Measurements from ENCODE around the gene ZBTB8A.
"Not testable (repeated sequence)": the region's sequence is repeated elsewhere in the genome, so short reads cannot be mapped to it uniquely, and the experiment has no call there.

The ZBTB8A gene

DNA sequence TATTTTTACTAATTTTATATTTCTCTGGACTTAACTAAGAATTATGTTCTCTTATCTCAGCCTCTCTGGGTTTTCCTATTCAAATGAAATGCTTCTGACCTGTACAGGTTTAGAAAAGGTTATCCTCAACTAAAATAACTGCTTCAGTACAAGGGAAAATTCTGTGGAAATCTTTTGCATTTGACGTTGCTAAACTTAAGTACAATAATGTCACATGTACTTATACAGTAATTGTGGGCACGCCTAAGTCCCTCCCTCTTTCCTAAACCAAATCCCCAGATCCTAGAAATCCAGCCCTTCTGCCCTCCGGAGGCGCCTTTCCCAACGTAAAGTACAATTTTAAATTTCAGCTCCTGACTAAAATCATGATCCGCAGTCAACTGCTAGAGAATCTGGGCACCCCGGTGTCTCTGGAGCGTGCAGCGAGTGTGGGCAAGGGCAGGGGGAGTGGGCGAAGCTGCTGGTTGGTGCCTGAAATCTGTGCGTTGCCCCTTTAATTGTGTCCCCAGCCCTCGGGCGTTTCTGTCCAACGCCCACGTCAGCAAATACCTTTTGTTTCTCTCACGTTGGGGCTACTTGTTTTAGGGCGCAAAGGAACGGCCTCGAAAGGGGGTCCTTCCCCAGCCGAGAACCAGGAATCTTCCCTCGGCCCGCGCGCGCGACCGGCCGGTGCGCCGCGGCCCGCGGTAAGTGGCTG, at the start of gene ZBTB8A:
Gene ZBTB8A (plus strand): TSS at position 541 of the 697 bp plus-strand sequence. CDS start 53,505 bp downstream, outside the sequence.
- peak; percentile 75 for DNase-seq

DNA sequence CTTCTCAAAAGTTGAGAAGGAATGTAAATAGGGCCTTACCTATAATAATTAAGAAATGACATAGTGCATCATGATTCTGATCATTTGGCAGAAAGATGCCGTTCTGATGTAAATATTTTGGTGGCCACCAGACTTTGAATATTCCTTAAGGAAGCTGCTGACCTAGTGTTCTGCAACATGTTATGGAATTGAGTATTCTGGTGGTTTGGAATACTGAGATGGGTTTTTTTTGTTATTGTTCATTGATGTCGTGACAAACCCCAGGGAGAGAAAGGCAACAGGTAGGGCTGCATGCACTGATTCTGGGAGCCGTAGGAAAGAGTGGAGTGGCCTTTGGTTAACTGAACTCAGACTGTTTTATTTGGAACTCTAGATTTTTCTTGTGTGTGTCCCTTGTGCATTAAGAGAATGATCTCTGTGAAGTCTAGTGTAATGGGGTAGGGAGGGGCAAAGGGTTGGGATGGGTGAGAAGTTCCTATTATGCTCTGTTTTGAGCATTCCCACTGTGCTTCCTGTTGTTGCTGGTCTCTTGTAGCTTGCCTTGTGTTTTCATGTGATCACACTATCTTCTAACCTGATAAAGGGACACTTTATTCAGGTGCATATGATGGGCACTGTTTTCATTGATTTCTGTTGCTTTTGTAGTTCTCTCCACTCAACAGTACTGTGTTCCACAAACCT, 49.3 kb upstream of the ZBTB8A start:
- no peak for DNase-seq

DNA sequence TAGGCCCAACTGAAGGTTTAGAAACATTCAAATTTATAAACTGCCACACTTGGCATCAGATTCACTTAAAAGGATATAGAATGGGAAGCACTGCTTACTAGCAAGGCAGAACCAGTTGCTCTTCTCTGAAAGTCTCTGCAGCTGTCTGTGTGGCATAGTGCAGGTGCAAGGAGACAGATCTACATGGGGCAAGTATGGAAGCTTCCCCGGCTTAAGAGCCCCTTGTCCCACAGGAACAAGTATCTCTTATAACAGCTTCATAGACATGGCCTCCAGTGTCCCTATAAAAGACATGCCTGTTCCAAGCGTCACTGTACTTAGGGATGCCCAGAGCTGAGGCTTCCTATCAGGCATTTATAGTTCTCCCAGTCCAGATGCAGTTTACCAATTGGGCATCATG, 47.8 kb upstream of the ZBTB8A start:
- no peak for DNase-seq

DNA sequence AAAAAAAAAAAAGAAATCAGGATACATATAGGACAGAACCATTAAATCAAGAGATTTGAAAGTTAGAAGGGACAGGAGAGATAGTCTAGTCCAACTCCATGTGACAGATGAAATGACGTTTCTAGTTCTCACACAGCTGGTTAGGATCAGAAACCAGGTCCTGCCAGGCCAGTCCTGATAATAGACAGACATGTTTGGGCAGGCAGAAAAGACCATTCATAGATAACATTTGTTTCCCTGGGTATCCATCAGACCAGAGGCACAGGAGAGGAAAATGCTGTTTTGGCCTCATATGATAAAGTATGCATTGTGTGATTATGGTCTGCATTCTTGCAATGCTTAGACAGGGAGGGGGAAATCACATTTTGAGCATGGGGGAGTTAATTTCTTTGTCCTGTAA, 45.0 kb upstream of the ZBTB8A start:
- DNase-seq = no peak

DNA sequence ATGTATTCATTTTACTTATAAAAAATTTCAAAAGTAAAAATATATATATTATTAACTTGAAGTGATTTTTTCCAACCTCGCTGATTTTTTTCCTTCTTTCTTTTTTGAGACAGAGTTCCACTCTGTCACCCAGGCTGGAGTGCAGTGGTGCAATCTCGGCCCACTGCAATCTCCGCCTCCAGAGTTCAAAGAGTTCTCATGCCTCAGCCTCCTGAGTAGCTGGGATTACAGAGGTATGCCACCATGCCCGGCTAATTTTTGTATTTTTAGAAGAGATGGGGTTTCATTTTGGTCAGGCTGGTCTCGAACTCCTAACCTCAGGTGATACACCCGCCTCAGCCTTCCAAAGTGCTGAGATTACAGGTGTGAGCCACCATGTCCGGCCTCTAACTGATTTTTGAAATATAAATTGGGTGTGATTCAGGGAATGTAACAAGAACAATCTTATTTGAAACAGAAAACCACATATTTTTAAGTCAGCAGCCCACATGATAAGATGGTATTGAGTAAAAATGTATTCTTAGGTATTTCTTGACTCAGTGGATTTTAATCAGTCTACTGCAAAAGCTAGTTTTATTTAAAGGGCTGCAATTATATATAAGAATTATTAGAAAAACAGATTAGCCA, 44.4 kb upstream of the ZBTB8A start:
- no peak for DNase-seq

DNA sequence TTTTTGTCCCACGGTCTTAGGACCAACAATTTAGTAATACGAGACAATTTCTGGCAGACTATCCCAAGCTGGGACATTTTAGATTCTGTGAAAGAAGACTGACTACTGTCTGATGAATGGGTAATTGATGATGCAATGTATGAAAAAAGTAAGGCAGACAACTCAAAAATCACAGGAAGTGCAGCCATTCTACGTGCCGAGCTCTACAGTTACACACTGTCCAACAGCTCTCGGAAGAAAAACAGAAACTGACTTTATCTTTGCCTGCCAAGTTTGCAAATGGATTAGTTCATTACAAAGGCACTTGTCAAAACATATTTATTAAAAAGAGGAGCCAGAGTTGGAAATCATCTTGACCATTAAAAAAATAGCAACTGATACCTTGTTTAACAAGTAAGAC, 43.1 kb upstream of the ZBTB8A start:
- no peak for DNase-seq

DNA sequence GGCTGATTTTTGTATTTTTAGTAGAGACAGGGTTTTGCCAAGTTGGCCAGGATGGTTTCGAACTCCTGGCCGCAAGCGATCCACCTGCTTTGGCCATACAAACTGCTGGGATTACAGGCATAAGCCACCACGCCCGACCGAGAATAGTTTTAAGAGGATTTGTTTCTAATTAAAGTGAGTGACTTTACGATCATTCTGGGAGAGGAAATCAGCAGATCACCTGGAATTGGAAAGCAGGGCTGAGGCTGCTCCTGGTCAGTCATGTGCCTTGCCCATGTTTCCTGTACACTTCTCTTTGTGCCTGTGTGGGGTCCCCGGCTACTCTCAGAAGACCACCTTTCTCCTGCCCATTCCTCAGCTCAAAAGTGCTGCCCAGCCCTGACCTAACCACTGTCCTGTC, 40.5 kb upstream of the ZBTB8A start:
- no peak for DNase-seq

DNA sequence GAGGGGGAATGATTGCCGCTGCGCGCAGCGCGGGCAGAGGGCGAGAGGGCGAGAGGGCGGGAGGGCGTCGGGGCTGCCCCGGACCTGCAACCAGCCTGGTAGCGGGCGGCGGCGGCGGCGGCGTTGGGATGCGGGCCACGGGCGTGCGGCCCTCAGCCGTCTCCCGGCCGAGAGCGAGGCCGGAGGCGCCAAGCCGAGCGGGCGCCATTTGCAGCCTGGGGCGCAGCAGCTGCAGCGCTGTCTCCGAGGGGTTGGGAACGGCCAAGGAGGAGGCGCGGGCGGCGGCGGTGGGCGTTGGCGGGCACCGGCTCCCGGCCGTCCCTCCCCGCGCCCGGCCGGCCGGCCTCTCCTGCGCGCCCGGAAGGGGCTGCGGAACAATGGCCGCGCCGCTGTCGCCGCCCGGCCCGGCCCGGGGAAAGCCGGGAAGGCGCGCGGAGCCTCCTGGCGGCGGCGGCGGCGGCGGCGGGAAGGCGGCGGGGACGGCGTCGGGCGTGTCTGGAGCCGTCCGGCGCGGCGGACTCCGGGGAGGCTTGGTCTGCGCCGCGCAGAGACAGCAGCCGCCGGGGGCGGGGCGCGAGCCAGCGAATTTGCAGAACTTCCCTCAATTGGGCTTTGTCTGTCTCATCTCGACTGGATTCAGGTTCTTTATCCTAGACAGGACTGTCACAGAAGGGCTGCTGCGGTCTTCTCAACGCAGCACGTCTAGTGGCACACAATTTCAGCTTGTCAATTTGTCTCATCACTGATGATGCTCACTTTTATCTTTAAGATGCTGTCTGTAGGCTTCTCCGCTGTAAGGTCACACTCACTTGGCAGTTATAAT, 38.6 kb upstream of the ZBTB8A start:
- peak; percentile 80 for DNase-seq

DNA sequence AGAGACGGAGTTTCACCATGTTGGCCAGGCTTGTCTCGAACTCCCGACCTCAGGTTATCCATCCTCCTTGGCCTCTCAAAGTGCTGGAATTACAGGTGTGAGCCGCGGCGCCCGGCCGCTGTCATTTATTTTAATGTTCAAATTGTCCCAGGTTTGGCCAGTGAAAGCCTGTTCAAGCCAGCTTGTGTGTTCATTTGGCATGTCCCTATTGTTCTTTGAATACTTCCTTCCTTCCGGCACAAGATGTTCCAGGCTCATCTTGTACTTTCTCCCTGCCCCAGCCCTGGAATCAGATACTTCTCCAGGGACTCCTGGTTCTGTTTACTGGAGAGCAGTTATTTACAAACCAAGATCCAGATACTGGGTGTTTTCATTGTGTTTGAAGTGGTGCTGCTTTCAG, 37.4 kb upstream of the ZBTB8A start:
- no peak for DNase-seq

DNA sequence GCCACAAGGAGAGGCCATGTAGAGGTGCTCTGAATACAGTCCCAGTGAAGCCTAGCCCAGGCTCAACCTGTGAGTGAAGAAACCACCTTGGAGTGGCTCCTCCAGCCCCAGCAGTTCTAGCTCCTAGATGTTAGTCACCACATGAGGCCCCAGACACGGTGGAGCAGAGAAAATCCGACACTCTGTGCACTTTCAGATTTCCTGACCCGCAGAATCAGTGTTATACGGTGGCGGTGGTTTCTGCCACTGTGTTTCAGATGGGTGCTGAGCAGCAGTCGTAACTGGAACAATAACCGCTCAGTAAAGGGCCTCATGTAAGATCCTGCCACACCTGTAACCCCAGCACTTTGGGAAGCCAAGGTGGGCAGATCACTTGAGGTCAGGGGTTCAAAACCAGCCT, 36.1 kb upstream of the ZBTB8A start:
- no peak for DNase-seq

DNA sequence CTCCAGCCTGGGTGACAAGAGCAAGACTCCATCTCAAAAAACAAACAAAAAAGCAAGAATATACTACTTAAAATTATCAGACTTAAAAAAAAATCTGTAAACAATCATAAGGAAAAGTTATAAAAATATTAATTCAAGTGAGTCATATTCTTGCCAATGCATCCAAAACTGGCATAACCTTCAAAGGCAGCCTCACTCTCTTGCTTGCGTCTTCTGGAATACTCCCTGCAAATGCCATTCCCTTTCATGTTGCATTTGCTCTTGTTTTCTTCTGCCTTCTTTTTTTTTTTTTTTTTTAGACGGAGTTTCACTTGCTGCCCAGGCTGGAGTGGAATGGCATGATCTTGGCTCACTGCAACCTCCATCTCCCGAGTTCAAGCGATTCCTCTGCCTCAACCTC, 32.2 kb upstream of the ZBTB8A start:
- no peak for DNase-seq

DNA sequence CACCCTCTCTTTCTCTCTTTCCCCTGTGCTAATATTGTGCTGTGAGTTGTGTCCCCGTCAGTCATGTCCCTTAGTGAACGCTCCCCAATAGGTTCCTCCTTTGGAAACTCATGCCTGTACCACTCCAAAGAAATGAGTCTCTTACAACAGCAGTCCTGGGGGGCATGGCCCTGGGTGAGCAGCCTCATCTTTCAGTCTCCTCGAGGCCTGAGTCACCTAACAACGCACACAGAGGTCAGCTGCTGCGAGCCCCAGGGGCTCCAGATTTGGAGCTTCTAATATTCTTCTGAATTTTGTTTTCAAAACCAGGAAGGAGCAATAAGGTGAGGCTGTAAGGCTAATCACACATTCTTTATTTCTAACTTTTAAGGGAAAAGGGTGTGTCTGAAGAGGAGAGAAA, 30.5 kb upstream of the ZBTB8A start:
- DNase-seq = no peak

DNA sequence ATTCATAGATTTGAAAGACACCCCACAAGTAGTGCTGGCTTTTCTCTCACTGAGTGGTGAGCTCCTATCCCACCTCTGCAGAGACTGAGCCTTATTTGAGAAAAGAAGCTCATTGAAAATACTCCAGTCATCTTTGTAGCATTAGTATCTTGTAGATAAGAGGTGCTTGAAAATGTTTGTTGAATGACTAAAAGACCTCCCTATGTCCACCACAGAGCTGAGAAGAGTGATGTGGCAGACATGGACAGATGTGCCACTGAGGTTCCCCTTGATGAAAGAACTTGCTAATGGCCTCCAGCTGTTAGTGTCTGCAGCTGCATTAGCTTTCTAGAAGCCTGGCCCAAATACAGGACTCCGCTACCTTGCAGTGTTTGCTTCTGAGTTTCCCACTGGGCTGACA, 29.3 kb upstream of the ZBTB8A start:
- DNase-seq = no peak

DNA sequence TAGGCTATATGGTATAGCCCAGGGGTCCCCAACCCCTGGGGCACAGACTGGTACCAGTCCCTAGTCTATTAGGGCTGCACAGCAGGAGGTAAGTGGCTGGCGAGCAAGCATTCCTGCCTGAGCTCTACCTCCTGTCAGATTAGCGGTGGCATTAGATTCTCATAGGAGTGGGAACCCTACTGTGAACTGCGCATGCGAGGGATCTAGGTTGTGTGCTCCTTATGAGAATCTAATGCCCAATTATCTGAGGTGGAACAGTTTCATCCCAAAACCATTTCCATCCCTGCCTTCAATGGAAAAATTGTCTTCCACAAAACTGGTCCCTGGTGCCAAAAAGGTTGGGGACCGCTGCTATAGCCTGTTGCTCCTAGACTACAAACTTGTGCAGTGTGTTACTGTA, 22.8 kb upstream of the ZBTB8A start:
- no peak for DNase-seq

DNA sequence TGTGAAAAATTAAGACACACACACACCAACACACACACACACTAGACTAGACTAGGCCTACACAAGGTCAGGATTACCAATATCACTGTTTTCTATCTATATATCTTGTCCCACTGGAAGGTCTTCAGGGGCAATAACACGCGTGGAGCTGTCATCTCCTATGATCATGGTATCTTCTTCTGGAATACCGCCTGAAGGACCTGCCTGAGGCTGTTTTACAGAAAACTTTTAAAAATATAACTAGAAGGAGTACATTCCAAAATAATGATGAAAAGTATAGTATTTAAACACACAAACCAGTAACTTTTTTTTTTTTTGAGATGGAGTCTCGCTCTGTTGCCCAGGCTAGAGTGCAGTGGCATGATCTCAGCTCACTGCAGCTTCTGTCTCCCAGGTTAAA, 20.3 kb upstream of the ZBTB8A start:
- no peak for DNase-seq

DNA sequence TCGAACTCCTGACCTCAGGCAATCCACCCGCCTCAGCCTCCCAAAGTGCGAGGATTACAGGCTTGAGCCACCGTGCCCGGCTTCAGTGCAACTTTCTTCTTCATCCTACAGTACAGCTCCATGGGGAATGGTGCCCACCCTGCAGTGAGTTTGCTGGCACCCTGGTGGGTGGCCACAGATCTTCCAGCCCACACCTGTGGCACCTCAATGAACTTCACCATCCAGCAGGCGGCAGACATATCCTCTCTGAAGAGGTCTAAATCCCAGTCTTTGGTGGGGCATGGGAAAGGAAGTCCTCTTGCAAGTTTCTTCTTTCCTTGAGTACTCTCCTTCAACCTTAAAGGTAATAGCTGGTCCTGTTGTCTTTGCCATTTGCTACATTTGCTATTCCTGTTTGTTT, 18.1 kb upstream of the ZBTB8A start:
- DNase-seq = no peak

DNA sequence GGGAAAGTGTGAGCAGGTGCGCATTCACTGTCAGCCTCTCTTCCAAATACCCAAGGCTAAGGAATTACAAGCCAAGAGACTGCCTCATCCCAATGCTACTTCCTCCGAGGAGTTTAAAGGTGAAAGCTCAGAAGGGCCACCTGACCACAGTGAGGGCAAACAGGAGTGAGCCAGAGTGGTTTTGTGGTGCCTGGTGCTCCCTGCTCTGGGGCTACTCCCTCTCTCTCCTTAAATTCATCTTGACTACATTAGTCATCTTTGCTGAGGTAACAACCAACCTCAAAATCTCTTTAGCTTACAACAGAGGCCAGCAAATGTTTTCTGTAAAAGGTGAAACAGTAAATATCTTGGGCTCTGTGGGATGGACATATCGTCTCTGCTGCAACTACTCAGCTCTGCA, 14.2 kb upstream of the ZBTB8A start:
- DNase-seq = no peak

DNA sequence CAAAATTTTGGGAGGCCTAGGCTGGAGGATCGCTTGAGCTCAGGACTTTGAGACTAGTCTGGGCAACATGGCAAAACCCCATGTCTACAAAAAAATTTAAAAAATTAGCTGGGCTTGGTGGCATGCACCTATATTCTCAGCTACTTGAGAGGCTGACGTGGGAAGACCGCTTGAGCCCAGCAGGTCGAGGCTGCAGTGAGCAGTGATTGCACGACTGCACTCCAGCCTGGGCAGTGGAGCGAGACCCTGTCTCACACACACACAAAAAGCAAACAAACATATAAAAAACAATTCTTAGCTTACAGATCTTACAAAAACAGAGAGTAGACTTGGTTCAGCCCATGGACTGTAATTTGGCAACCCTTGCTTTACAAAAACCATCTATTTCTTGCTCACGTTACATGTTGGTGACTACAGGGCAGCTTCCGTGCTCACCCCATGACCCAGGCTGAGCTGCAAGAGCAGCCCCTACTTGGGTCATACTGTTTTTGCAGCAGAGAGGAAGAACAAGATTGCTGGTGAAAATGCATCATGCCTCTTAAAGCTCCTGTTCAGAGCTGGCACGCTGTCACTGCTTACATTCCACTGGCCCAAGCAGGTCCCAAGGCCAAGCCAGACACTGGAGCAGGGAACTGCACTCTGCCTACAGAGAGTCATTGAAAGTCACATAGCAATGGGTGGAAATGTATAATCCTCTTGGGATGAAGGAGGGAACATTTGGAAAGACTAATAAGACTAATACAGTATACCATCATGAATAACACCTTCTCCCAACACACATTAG, 13.4 kb upstream of the ZBTB8A start:
- no peak for DNase-seq

DNA sequence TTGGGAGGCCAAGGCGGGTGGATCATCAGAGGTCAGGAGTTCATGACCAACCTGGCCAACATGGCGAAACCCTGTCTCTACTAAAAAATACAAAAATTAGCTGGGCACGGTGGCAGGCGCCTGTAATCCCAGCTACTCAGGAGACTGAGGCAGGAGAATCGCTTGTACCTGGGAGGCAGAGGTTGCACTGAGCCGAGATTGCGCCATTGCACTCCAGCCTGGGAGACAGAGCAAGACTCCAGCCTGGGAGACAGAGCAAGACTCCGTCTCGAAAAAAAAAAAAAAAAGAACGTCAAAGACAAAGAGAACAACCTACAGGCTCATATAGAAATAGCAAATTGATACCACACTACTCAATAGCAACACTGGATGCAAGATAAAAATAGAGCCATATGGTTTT, 10.7 kb upstream of the ZBTB8A start:
- not testable (repeated sequence) for DNase-seq

DNA sequence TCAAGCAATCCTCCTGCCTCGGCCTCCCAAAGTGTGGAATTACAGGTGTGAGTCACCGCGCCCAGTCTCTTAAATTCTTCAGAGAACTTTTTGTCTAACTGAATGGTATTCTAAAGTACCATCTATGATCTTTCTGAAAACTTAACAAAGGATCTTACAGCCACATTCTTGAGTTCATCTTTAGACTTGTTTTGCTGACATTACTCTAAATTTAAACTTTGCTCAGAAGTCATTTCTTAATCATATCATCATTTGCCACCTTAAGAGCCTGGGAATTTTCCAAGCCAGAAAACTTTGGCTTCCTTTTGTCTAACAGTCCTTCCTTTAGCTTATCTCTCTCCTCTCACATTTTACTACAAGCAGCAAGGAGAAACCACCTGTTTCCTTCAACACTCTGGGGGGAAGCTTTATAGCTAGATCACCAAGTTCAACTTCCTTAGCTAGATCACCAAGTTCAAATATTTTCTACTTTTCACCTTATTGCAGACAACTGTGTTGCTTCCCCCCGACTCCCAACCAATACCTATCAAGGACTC, 5.4 kb upstream of the ZBTB8A start:
- DNase-seq = no peak

DNA sequence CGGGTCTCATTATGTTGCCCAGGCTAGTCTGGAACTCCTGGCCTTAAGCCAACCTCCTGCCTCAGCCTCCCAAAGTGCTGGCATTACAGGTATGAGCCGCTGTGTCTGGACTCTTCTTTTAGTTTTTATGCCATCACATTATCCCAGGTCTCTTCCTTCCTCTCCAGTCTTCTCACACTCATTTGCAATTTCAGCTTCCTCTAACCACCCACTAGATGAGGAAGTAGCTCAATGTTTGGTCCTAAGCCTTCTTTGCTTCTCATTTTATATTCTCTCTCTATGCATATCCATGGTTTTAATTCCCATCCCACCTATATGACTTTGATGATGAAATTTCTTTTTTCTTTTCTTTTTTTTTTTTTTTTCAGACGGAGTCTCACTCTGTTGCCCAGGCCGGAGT, 3.1 kb upstream of the ZBTB8A start:
- DNase-seq = no peak

DNA sequence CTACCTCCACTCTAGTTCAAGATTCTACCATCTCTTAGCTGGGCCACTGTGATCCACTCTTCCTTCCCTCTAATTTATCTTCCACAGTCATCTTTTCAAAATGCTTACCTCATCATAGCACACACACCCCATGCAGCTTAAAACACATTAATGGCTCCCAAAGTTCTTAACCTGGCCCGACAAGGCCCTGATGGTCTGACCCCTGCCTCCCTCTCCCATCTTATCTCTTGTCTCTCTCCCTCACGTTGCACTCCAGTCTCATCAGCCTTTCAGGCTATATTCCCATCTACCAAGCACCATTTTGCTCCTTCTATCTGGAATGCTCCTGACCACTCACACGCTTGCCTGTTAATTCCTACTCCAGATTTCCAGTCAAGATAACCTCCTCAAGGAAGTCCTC, 2.5 kb upstream of the ZBTB8A start:
- no peak for DNase-seq

Measured in left hindlimb (tissue), 1 donor.